Vagina (tissue), 2 donors: Measurements from ENCODE around the gene P3H4. TPM values are rescaled to one million over a fixed set of nuclear protein-coding genes. Genes with fewer than 3 reads are reported as not detected.

ENCODE experiments used
- DNase-seq, 2 donors: peaks; one replicate each; pipeline ENCODE4 v3.0.0-alpha.2; 2017; ENCODE audit errors: extremely low spot score in 2 of 2
- H3K27ac ChIP-seq: fragments of 200-600 bp; sonication (generic); one replicate; pipeline ENCODE4 v1.5.1; 2019
- H3K27me3 ChIP-seq: fragments of 200-600 bp; sonication (generic); one replicate; pipeline ENCODE4 v1.5.1; 2019
- H3K36me3 ChIP-seq, 2 donors: fragments of 200-600 bp; sonication (generic); one replicate each; pipeline ENCODE4 v1.5.1; 2017 to 2019
- H3K4me1 ChIP-seq: fragments of 200-600 bp; sonication (generic); one replicate; pipeline ENCODE4 v1.5.1; 2019
- H3K4me3 ChIP-seq, 2 donors: fragments of 200-600 bp; sonication (generic); 1 replicate in 1 of 2; 2 replicates in 1 of 2; pipeline ENCODE4 v1.5.1; 2016 to 2019
- H3K9me3 ChIP-seq: fragments of 200-600 bp; sonication (generic); one replicate; pipeline ENCODE4 v1.5.1; 2019
- POLR2A ChIP-seq, 2 donors: fragments of 450-650 bp; IDR thresholded peaks; one replicate each; pipeline ENCODE4 v1.6.1; 2017; ENCODE audit warnings: antibody characterized with exemption in 2 of 2, mild to moderate bottlenecking in 2 of 2, moderate library complexity in 2 of 2
- POLR2AphosphoS5 ChIP-seq, 2 donors: sonication (generic); formaldehyde crosslinking; IDR thresholded peaks; one replicate each; pipeline ENCODE4 v1.9.0; 2017; ENCODE audit warnings: antibody characterized with exemption in 2 of 2, mild to moderate bottlenecking in 2 of 2, low read depth in 1 of 2; ENCODE audit not compliant: insufficient read depth in 1 of 2
- intact Hi-C: fragments of 100-400 bp; cut with DNase I; formaldehyde crosslinking; loops from one replicate; pipeline ENCODE4 v1.15.1; 2023
- total RNA-seq: library from RNA; depleted of rRNA; stranded (reverse); fragments of >200 nt; gene quantifications from one replicate; pipeline ENCODE4 v1.2.3, GENCODE V29; 2016
- TF ChIP-seq, protein P1 (sequence below), 3 experiments: fragments of 450-650 bp in 2 of 3; fragments of 200-600 bp in 1 of 3; sonication (generic) in 1 of 3; IDR thresholded peaks; one replicate each; pipeline ENCODE4 v1.5.1; 2017 to 2019; ENCODE audit warnings: antibody characterized with exemption in 3 of 3, mild to moderate bottlenecking in 2 of 3, moderate library complexity in 2 of 3

The P3H4 gene
- total RNA-seq, 1 donor from 2014 or later: 11.5 TPM

DNA sequence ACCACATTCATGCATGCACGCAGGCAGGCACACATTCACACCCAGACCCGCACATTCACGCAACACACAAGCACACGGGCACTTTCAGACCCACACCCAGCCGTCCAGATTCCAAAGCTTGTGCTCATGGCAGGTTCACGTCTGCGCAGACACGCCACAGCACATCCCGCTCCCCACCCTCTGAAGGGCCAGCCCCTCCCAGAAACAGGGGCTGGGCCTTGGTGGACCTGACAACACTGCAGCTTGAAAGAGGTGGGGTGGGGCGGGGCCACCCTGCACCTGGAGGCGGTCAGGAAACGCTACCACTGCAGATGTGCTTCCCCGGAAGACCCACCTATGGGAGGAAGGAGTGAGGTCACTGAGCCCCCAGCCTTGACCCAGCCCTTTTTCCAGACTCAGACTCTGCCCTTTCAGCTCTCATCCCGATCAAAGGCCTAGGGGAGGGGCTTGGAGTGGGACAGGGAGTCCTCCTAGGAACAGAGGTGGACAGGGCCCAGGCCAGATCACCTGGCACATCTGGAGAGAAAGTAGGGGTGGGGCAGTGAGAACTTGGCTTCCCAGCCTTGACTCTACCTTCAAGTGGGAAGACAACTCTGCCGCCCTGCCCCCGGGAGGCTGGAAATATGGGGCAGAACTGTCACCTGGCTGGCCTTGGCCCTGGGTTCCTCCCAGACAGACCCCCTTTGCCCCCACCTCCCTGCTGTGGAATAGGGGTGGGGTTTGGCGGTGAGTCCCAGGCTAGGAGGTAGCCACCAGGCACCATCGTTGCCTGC is 11.0 kb downstream of the P3H4 start:
- no peak for DNase-seq
- H3K9me3 ChIP-seq: no peaks in the 10 kb centered on the region
- peaks cover 19% of the 10 kb centered on the region for H3K4me1 ChIP-seq
- TF ChIP-seq POLR2A (IDR thresholded peaks at IDR 0.05) (no peak), POLR2AphosphoS5 (IDR thresholded peaks at IDR 0.05; ENCODE audit: insufficient read depth in 1 of 2, low read depth in 1 of 2) (peak; percentile 61 to 63)
- TF ChIP-seq, protein P1, sequence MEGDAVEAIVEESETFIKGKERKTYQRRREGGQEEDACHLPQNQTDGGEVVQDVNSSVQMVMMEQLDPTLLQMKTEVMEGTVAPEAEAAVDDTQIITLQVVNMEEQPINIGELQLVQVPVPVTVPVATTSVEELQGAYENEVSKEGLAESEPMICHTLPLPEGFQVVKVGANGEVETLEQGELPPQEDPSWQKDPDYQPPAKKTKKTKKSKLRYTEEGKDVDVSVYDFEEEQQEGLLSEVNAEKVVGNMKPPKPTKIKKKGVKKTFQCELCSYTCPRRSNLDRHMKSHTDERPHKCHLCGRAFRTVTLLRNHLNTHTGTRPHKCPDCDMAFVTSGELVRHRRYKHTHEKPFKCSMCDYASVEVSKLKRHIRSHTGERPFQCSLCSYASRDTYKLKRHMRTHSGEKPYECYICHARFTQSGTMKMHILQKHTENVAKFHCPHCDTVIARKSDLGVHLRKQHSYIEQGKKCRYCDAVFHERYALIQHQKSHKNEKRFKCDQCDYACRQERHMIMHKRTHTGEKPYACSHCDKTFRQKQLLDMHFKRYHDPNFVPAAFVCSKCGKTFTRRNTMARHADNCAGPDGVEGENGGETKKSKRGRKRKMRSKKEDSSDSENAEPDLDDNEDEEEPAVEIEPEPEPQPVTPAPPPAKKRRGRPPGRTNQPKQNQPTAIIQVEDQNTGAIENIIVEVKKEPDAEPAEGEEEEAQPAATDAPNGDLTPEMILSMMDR (IDR thresholded peaks at IDR 0.05): no peak
- no peaks in the 10 kb centered on the region for H3K27me3 ChIP-seq
- peak overlapping the region; percentile 12 to 33 for H3K4me3 ChIP-seq
- H3K27ac ChIP-seq: peak overlapping the region; percentile 88
- H3K36me3 ChIP-seq: no peaks in the 10 kb centered on the region
- intact Hi-C loops: loop anchor here (5.0 kb wide), 1 partner anchor 63 kb away; no protein-coding TSS in a partner anchor

DNA sequence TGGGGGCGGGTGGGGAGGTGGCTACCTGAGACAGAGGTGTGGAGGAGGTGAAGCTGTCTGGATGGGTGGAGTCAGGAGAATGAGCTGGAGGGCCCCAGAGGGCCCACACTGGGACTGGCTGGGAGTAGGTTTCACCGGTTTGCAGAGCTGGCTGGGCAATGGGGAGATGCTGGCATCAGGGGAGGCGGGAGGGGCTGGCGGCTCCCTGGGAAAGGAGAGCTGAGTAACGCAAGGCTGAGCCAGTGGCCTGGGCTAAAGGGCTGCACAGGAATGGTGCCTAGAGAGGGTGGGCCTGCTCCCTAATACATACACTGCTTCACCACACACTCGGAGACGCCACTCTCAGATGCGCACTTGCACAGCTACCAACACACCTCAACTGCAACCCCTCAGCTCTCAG is 12.4 kb downstream of the P3H4 start:
- TF ChIP-seq POLR2AphosphoS5 (IDR thresholded peaks at IDR 0.05; ENCODE audit: insufficient read depth in 1 of 2, low read depth in 1 of 2) (no peak), POLR2A (IDR thresholded peaks at IDR 0.05) (no peak)
- TF ChIP-seq, protein P1 (IDR thresholded peaks at IDR 0.05): no peak
- Histone ChIP-seq H3K9me3 (no peaks in the 10 kb centered on the region), H3K27ac (peak overlapping the region; percentile 66), H3K27me3 (no peaks in the 10 kb centered on the region), H3K4me3 (no peak overlapping the region), H3K36me3 (no peaks in the 10 kb centered on the region), H3K4me1 (peaks cover 23% of the 10 kb centered on the region)
- intact Hi-C loops: no loop called here
- no peak for DNase-seq

DNA sequence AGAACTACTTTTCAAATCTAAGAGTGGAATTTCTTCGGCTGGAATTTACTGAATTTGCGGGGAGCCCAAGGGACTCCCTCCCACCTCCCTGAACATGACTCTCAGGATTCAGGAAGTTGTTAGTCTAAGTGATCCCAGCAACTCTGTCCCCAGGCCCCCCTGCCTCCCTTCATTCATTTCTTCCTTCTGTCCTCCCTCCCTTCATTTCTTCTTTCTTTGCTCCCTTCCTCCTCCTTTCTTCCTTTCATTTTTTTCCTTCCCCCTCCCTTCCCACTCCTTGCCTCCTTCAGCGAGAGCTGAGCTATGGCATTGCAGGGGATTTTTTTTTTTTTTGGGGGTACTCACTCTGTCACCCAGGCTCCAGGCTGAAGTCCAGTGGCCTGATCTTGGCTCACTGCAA is 14.4 kb downstream of the P3H4 start:
- intact Hi-C loops: no loop called here
- Histone ChIP-seq H3K36me3 (no peaks in the 10 kb centered on the region), H3K27ac (no peak overlapping the region), H3K4me3 (no peak overlapping the region), H3K9me3 (no peaks in the 10 kb centered on the region), H3K4me1 (peaks cover 37% of the 10 kb centered on the region), H3K27me3 (no peaks in the 10 kb centered on the region)
- TF ChIP-seq POLR2AphosphoS5 (IDR thresholded peaks at IDR 0.05; ENCODE audit: insufficient read depth in 1 of 2, low read depth in 1 of 2): no peak
- TF ChIP-seq, protein P1 (IDR thresholded peaks at IDR 0.05): no peak
- TF ChIP-seq POLR2A (IDR thresholded peaks at IDR 0.05): no peak
- DNase-seq: no peak

DNA sequence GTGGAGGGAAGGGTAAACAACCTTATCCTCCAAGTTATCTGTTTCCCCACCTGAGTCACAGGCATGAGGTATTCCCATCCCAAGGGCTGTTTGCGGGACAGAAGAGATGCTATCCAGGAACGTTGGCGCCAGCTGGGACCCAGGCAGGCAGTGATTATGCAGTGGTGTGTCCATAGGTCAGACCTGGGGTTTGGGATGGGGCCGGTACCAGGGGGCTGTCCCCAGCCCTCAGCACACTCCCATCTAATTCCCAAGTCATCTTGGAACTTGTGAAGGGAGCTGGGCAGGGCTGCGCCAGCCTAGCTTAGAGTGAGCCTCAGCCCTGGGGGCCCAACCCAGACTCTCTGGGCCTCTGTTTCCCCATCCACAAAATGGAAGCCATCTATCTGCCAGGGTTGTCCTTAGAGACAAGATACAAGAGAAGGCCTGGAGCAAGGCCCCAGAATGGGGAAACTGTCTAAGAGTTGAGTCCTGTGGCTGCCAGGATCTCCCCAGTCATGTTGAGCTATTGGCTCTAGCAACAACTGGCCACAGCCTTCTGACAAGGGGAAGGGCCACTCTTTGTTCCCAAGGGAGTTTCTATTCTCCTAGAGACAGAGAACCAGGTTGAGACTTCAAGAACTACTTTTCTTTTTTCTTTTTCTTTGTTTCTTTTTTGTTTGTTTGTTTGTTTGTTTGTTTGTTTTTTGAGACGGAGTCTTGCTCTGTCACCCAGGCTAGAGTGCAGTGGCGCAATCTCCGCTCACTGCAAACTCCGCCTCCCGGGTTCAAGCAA is 15.4 kb downstream of the P3H4 start:
- intact Hi-C loops: no loop called here
- TF ChIP-seq POLR2AphosphoS5 (IDR thresholded peaks at IDR 0.05; ENCODE audit: insufficient read depth in 1 of 2, low read depth in 1 of 2) (no peak), POLR2A (IDR thresholded peaks at IDR 0.05) (no peak)
- TF ChIP-seq, protein P1 (IDR thresholded peaks at IDR 0.05): no peak
- no peak overlapping the region for H3K27ac ChIP-seq

More for the DNA sequence above, 15.4 kb downstream of the P3H4 start:
- H3K27me3 ChIP-seq: no peaks in the 10 kb centered on the region
- no peak for DNase-seq
- H3K9me3 ChIP-seq: no peaks in the 10 kb centered on the region
- peaks cover 44% of the 10 kb centered on the region for H3K4me1 ChIP-seq
- H3K4me3 ChIP-seq: no peak overlapping the region
- no peaks in the 10 kb centered on the region for H3K36me3 ChIP-seq
